Camera-type eye (tissue), 1 donor: ENCODE measurements around the gene CD3D. TPM values are rescaled to one million over a fixed set of nuclear protein-coding genes. Genes with fewer than 3 reads are reported as not detected.

Experiments
- total RNA-seq: library from RNA; depleted of rRNA; stranded (reverse); fragments of >200 nt; gene quantifications from one replicate; pipeline ENCODE4 v1.2.3, GENCODE V29; 2014

CD3D gene
- total RNA-seq = not detected

DNA sequence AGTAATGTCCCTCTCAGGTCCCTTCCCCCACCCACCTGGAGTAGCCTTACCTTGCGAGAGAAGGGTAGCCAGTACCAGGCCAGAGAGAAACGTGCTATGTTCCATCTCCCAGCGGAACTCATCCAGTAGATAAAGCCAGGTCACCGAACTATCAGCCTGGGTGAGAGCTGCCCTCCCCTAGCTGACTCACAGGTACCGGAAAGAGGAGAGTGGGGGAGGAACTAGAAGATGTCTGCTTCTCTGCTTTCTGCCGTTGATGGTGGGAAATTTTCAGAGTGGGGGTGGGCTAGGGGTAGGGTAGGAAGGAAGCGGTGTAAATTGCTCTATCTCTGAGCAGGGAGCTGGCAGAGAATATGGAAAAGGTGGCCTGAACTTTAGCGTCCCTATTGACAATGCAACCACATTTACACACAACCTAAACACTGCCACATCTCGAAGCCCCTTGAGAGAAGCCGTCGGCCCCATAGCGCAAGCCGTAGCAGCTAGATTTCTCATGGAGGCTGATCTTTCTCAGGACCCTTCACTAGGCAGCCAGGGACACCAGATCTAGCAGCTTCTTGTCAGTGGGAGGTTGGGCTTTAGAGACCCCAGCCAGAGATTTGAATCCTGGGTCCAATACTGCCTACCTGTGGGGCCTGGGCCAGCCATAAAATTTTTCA is at the start of gene CD3D:
CD3D (minus strand) TSS at position 203 of the 659 bp plus-strand sequence; CDS start at position 105, 98 bp downstream.

DNA sequence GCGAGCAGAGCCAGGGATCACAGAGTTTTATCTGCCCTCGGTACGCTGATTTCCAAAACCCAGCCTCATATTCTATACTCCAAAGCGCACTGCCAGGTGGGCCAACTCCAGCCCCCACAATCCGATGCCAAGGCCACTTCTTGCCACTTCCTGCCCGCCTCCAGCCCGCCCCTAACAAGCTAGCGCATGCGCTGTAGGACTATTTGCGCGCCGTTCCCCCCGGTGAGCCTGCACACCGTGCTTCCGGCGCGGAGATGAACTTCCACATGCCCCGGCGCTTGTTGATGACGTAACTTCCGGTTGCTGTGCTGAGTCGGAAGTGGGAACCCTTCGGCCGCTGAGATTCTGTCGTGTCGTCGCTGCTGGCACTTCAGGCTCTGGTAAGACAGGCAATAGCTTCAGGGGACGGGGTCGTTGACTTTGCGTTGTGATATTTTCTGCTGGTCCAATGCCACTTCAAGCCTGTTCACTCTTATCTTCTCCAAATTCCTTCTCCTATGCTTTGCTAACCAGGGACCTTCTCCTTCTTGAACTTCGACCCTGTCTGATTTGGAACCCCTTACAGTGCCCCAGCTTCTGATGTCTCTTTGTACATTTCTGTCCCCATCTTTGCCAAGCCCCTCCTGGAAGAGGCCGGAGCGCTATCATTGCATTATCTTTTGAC is 16.9 kb upstream of the CD3D start, which contains the start of gene UBE4A:
UBE4A (plus strand) TSS at position 306 of the 664 bp plus-strand sequence. CDS start 5,481 bp downstream, outside the sequence.

DNA sequence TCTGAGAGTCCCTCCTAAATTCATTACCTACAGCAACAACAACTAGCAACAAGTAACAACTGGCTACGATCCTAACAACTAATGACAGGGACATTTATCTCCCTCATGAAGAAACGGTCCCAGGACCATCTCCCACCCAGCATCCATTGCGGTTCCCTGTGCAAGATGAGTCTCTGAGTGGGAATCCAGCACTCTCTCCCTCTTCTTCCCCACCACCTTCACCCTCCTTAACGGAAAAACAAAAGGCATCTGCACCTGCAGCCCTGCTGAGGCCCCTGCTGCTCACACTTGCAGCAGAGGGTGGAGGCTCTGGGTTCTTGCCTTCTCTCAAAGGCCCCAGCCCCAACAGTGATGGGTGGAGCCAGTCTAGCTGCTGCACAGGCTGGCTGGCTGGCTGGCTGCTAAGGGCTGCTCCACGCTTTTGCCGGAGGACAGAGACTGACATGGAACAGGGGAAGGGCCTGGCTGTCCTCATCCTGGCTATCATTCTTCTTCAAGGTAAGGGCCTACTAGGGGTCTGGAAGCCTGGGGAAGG is 1.5 kb upstream of the CD3D start, which contains the start of gene CD3G:
CD3G (plus strand) TSS at position 364 of the 535 bp plus-strand sequence; CDS start at position 444, 80 bp downstream.

DNA sequence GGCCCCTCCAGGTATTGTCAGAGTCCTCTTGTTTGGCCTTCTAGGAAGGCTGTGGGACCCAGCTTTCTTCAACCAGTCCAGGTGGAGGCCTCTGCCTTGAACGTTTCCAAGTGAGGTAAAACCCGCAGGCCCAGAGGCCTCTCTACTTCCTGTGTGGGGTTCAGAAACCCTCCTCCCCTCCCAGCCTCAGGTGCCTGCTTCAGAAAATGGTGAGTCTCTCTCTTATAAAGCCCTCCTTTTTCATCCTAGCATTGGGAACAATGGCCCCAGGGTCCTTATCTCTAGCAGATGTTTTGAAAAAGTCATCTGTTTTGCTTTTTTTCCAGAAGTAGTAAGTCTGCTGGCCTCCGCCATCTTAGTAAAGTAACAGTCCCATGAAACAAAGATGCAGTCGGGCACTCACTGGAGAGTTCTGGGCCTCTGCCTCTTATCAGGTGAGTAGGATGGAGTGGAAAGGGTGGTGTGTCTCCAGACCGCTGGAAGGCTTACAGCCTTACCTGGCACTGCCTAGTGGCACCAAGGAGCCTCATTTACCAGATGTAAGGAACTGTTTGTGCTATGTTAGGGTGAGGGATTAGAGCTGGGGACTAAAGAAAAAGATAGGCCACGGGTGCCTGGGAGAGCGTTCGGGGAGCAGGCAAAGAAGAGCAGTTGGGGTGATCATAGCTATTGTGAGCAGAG is 37.8 kb downstream of the CD3D start, which contains the start of gene CD3E:
CD3E (plus strand) TSS at position 163 of the 681 bp plus-strand sequence; CDS start at position 386, 223 bp downstream.

Other genes starting within 250 kb of the CD3D start
- 5.9 TPM for gene SCN4B, start 189.9 kb downstream of the CD3D start, total RNA-seq
- 7.4 TPM for gene SCN2B, start 166.1 kb downstream of the CD3D start, total RNA-seq
- gene JAML, start 117.7 kb downstream of the CD3D start, total RNA-seq = 3.3 TPM
- 3.5 TPM for gene MPZL3, start 90.3 kb downstream of the CD3D start, total RNA-seq
- 18.4 TPM for gene MPZL2, start 78.4 kb downstream of the CD3D start, total RNA-seq
- 0.55 TPM for gene CD3E, start 38.0 kb downstream of the CD3D start, total RNA-seq
- gene CD3G, start 1.6 kb upstream of the CD3D start, total RNA-seq = 0.88 TPM
- gene UBE4A, start 16.9 kb upstream of the CD3D start, total RNA-seq = 46.6 TPM
- gene ATP5MG, start 58.9 kb upstream of the CD3D start, total RNA-seq = 27.5 TPM
- 169 TPM for gene KMT2A, start 93.8 kb upstream of the CD3D start, total RNA-seq
- gene TTC36, start 184.8 kb upstream of the CD3D start, total RNA-seq = 2.5 TPM
- 40.6 TPM for gene TMEM25, start 188.5 kb upstream of the CD3D start, total RNA-seq
- 44.9 TPM for gene IFT46, start 223.2 kb upstream of the CD3D start, total RNA-seq
- 123 TPM for gene ARCN1, start 229.7 kb upstream of the CD3D start, total RNA-seq